H1 (cell line): ENCODE measurements around the gene UFM1. TPM values are rescaled to one million over a fixed set of nuclear protein-coding genes. Genes with fewer than 3 reads are reported as not detected.

Experiments used
- CTCF ChIA-PET: fragments of 300-600 bp; sonication (Branson Sonifier 250); formaldehyde crosslinking; loops from one replicate; lab custom pipeline; 2021; ENCODE audit not compliant: partially characterized antibody; lab: Charles Lee
- POLR2A ChIA-PET: fragments of 300-600 bp; sonication (Branson Sonifier 250); formaldehyde crosslinking; loops from one replicate; lab custom pipeline; 2021; ENCODE audit warnings: inconsistent platforms; ENCODE audit not compliant: partially characterized antibody; lab: Charles Lee
- DNase-seq, 2 experiments: peaks; one replicate each; pipeline versions ENCODE4 v3.0.0 to v3.0.0-alpha.2; 2010 to 2022; ENCODE audit warnings: low spot score in 2 of 2, low read depth in 1 of 2, mixed read lengths in 1 of 2
- FAIRE-seq: peaks from 2 replicates; lab custom pipeline; 2011; peaks lifted over from hg19 to GRCh38; lab: Jason Lieb, UNC
- H2AFZ ChIP-seq: 2 replicates; pipeline ENCODE4 v1.8.1; 2012; ENCODE audit warnings: low read length, inconsistent platforms
- H2AK5ac ChIP-seq: 2 replicates; pipeline ENCODE4 v1.6.1; 2013; ENCODE audit warnings: low read depth, low read length
- H2BK120ac ChIP-seq: replicated peaks from 2 replicates; pipeline ENCODE3; 2013; ENCODE audit warnings: low read depth, low read length, inconsistent platforms
- H2BK12ac ChIP-seq: 2 replicates; pipeline ENCODE4 v1.6.1; 2013; ENCODE audit warnings: low read depth, low read length
- H2BK15ac ChIP-seq: 2 replicates; pipeline ENCODE4 v1.6.1; 2013; ENCODE audit warnings: low read length
- H2BK20ac ChIP-seq: 2 replicates; pipeline ENCODE4 v1.6.1; 2013; ENCODE audit warnings: low read length
- H2BK5ac ChIP-seq: 2 replicates; pipeline ENCODE4 v1.6.1; 2013; ENCODE audit warnings: low read depth, low read length
- H3K14ac ChIP-seq: 2 replicates; pipeline ENCODE4 v1.6.1; 2013; ENCODE audit warnings: inconsistent platforms; ENCODE audit not compliant: insufficient read length
- H3K18ac ChIP-seq: 2 replicates; pipeline ENCODE4 v1.6.1; 2013; ENCODE audit warnings: low read length; ENCODE audit errors: extremely low read depth
- H3K23ac ChIP-seq: 2 replicates; pipeline ENCODE4 v1.6.1; 2013; ENCODE audit warnings: inconsistent platforms; ENCODE audit not compliant: insufficient read length
- H3K23me2 ChIP-seq: 2 replicates; pipeline ENCODE4 v1.6.1; 2013; ENCODE audit warnings: low read depth, low read length
- H3K27ac ChIP-seq: 2 replicates; pipeline ENCODE4 v1.6.1; 2011; ENCODE audit warnings: low read depth, low read length, inconsistent platforms
- H3K27me3 ChIP-seq, 4 experiments: replicated peaks in 1 of 4; 1 replicate in 1 of 4; 2 replicates in 3 of 4; pipeline versions ENCODE4 v1.6.1 to v1.8.1; 2011 to 2013; ENCODE audit warnings: low read length in 3 of 4, mild to moderate bottlenecking in 3 of 4, inconsistent platforms in 2 of 4, mixed read lengths in 2 of 4, moderate library complexity in 1 of 4; ENCODE audit not compliant: control insufficient read depth in 3 of 4, insufficient read depth in 3 of 4; ENCODE audit errors: extremely low read depth in 1 of 4
- H3K36me3 ChIP-seq, 4 experiments: 2 replicates each; pipeline versions ENCODE4 v1.6.1 to v1.8.1; 2011 to 2013; ENCODE audit warnings: mild to moderate bottlenecking in 4 of 4, low read length in 3 of 4, moderate library complexity in 2 of 4, control low read depth in 1 of 4, inconsistent platforms in 1 of 4; ENCODE audit not compliant: insufficient read depth in 4 of 4, control insufficient read depth in 2 of 4
- H3K4ac ChIP-seq: replicated peaks from 2 replicates; pipeline ENCODE3; 2013; ENCODE audit warnings: low read length, low read depth, mixed read lengths, inconsistent platforms; ENCODE audit not compliant: insufficient read length
- H3K4me1 ChIP-seq, 4 experiments: replicated peaks in 1 of 4; 1 replicate in 1 of 4; 2 replicates in 3 of 4; pipeline versions ENCODE4 v1.6.1 to v1.8.1; 2011 to 2013; ENCODE audit warnings: low read length in 3 of 4, inconsistent platforms in 2 of 4, mixed read lengths in 1 of 4; ENCODE audit not compliant: insufficient read depth in 4 of 4, control insufficient read depth in 3 of 4
- H3K4me2 ChIP-seq, 2 experiments: 2 replicates each; pipeline versions ENCODE4 v1.6.1 to v1.8.1; 2011 to 2013; ENCODE audit warnings: low read depth in 2 of 2, low read length in 2 of 2, control low read depth in 1 of 2, inconsistent platforms in 1 of 2, mild to moderate bottlenecking in 1 of 2; ENCODE audit not compliant: insufficient read depth in 1 of 2
- H3K4me3 ChIP-seq, 4 experiments: fragments of 200-600, 300-600 bp in 1 of 4; sonication (generic), shearing (Covaris generic), sonication (Bioruptor Twin) in 1 of 4; 2 replicates each; pipeline versions ENCODE4 v1.5.1 to v1.8.1; 2011 to 2016; ENCODE audit warnings: low read length in 4 of 4, low read depth in 3 of 4, control low read depth in 2 of 4, inconsistent platforms in 2 of 4, mild to moderate bottlenecking in 2 of 4, mixed read lengths in 1 of 4, moderate library complexity in 1 of 4; ENCODE audit not compliant: insufficient read depth in 2 of 4; ENCODE audit errors: extremely low read depth in 1 of 4
- H3K56ac ChIP-seq: replicated peaks from 2 replicates; pipeline ENCODE3; 2013; ENCODE audit warnings: low read depth, mild to moderate bottlenecking, mixed read lengths, low read length, inconsistent platforms; ENCODE audit not compliant: insufficient read length
- H3K79me1 ChIP-seq: 2 replicates; pipeline ENCODE4 v1.6.1; 2013; ENCODE audit warnings: low read depth, low read length, control low read depth
- H3K79me2 ChIP-seq, 2 experiments: 2 replicates each; pipeline versions ENCODE4 v1.6.1 to v1.8.1; 2012 to 2013; ENCODE audit warnings: low read length in 2 of 2, mild to moderate bottlenecking in 2 of 2, inconsistent platforms in 1 of 2; ENCODE audit not compliant: insufficient read depth in 2 of 2, control insufficient read depth in 1 of 2
- H3K9ac ChIP-seq, 4 experiments: replicated peaks in 1 of 4; 1 replicate in 1 of 4; 2 replicates in 3 of 4; pipeline versions ENCODE4 v1.6.1 to v1.8.1; 2011 to 2013; ENCODE audit warnings: low read depth in 3 of 4, low read length in 3 of 4, control low read depth in 2 of 4, mild to moderate bottlenecking in 2 of 4, moderate library complexity in 2 of 4, inconsistent platforms in 1 of 4; ENCODE audit errors: extremely low read depth in 1 of 4
- H3K9me3 ChIP-seq, 2 experiments: 2 replicates each; pipeline versions ENCODE4 v1.6.1 to v1.8.1; 2012 to 2013; ENCODE audit warnings: mild to moderate bottlenecking in 2 of 2, moderate library complexity in 2 of 2, control low read depth in 1 of 2, inconsistent platforms in 1 of 2, low read depth in 1 of 2, low read length in 1 of 2, mixed read lengths in 1 of 2; ENCODE audit not compliant: insufficient read depth in 2 of 2
- H4K20me1 ChIP-seq, 2 experiments: replicated peaks in 1 of 2; 2 replicates each; pipeline versions ENCODE3 to v1.8.1; 2011 to 2013; ENCODE audit warnings: inconsistent platforms in 2 of 2, low read length in 2 of 2, mild to moderate bottlenecking in 1 of 2; ENCODE audit not compliant: insufficient read depth in 2 of 2, control insufficient read depth in 1 of 2
- H4K5ac ChIP-seq: 2 replicates; pipeline ENCODE4 v1.6.1; 2013; ENCODE audit warnings: low read length, low read depth, mixed read lengths, inconsistent platforms; ENCODE audit not compliant: insufficient read length
- H4K8ac ChIP-seq: 2 replicates; pipeline ENCODE4 v1.8.0; 2013; ENCODE audit warnings: mild to moderate bottlenecking, moderate library complexity, low read length, inconsistent platforms; ENCODE audit not compliant: insufficient read depth; ENCODE audit errors: extremely low read depth
- H4K91ac ChIP-seq: replicated peaks from 2 replicates; pipeline ENCODE3; 2013; ENCODE audit warnings: low read length, mixed read lengths, inconsistent platforms; ENCODE audit not compliant: insufficient read length
- ATF3 ChIP-seq: IDR thresholded peaks from 2 replicates; pipeline ENCODE4 v1.6.1; 2011; ENCODE audit warnings: low read depth, mild to moderate bottlenecking, low read length; ENCODE audit not compliant: insufficient read depth
- CBX8 ChIP-seq: fragments of 300-800, 300-1000 bp; sonication (generic); IDR thresholded peaks from 2 replicates; pipeline ENCODE4 v1.7.1; 2016; ENCODE audit warnings: low read depth, low read length, borderline replicate concordance
- CHD2 ChIP-seq: IDR thresholded peaks from 2 replicates; pipeline ENCODE4 v1.6.1; 2012; ENCODE audit warnings: low read length, improper control_type of control experiment
- CREB1 ChIP-seq: IDR thresholded peaks from 2 replicates; pipeline ENCODE4 v1.6.1; 2012; ENCODE audit warnings: inconsistent platforms
- EP300 ChIP-seq, 2 experiments: IDR thresholded peaks; 1 replicate in 1 of 2; 2 replicates in 1 of 2; pipeline ENCODE4 v1.6.1; 2011 to 2012; ENCODE audit warnings: low read depth in 2 of 2, low read length in 2 of 2, mild to moderate bottlenecking in 2 of 2, borderline replicate concordance in 1 of 2, inconsistent platforms in 1 of 2, moderate library complexity in 1 of 2
- JUND ChIP-seq: IDR thresholded peaks from 2 replicates; pipeline ENCODE4 v1.6.1; 2011; ENCODE audit warnings: mild to moderate bottlenecking, improper control_type of control experiment, low read length
- KDM4A ChIP-seq: IDR thresholded peaks from one replicate; pipeline ENCODE4 v1.7.1; 2012; ENCODE audit warnings: low read depth, mild to moderate bottlenecking, moderate library complexity, low read length, inconsistent platforms; ENCODE audit not compliant: severe bottlenecking
- POU5F1 ChIP-seq: IDR thresholded peaks from 2 replicates; pipeline ENCODE4 v1.6.1; 2011; ENCODE audit warnings: low read depth, mild to moderate bottlenecking, low read length, moderate library complexity
- RNF2 ChIP-seq: fragments of 200-900, 300-1000 bp; sonication (generic); IDR thresholded peaks from 2 replicates; pipeline ENCODE4 v1.7.1; 2016; ENCODE audit warnings: borderline replicate concordance, low read depth, mild to moderate bottlenecking, antibody characterized with exemption, low read length; ENCODE audit not compliant: poor library complexity, severe bottlenecking; ENCODE audit errors: missing control alignments
- SAP30 ChIP-seq: fragments of 300-600 bp; sonication (generic); IDR thresholded peaks from 2 replicates; pipeline ENCODE4 v1.7.1; 2012; ENCODE audit warnings: low read length, moderate library complexity, mild to moderate bottlenecking, inconsistent platforms; ENCODE audit not compliant: insufficient read depth, insufficient replicate concordance
- SP1 ChIP-seq: IDR thresholded peaks from 2 replicates; pipeline ENCODE4 v1.6.1; 2011; ENCODE audit warnings: low read depth, low read length
- TAF1 ChIP-seq: IDR thresholded peaks from 2 replicates; pipeline ENCODE4 v1.6.1; 2011; ENCODE audit warnings: mild to moderate bottlenecking, low read depth, low read length
- USF2 ChIP-seq: IDR thresholded peaks from 2 replicates; pipeline ENCODE4 v1.6.1; 2011; ENCODE audit warnings: low read length, improper control_type of control experiment
- WGBS, 2 experiments: shearing (Covaris generic) in 1 of 2; methylation state at CpG; one replicate each; pipeline versions ENCODE4 v1.1.6 to v1.1.7; 2013 to 2015; ENCODE audit warnings: low lambda C conversion rate in 2 of 2, mixed read lengths in 2 of 2, inconsistent platforms in 1 of 2, low coverage in 1 of 2, missing lambda C conversion rate in 1 of 2; ENCODE audit not compliant: insufficient replicate concordance in 2 of 2, insufficient coverage in 1 of 2, insufficient read length in 1 of 2; ENCODE audit errors: extremely low coverage in 1 of 2, missing lambda C conversion rate in 1 of 2; 5-methylcytosine and 5-hydroxymethylcytosine counted together
- polyA plus RNA-seq, 7 experiments: library from polyadenylated mRNA; depleted of rRNA in 3 of 7; stranded (reverse) in 5 of 7; unstranded in 2 of 7; fragments of >200 nt in 5 of 7; fragments of 200-250 nt in 2 of 7; gene quantifications; 1 replicate in 5 of 7; 2 replicates in 1 of 7; 4 replicates in 1 of 7; pipeline versions ENCODE4 v1.2.1 to v1.2.3, GENCODE V29; 2011 to 2013; ENCODE audit warnings: missing spikeins in 2 of 7, mixed read lengths in 2 of 7
- total RNA-seq: library from RNA; stranded (reverse); fragmentation: NEBNext Ultra II Directional; extraction: Animal tissue kit (Norgen Biotek cat#: 25700); gene quantifications from 2 replicates; pipeline ENCODE4 v1.2.1, GENCODE V29; 2021

UFM1 gene
- total and polyA plus RNA-seq, 2 of the 8 experiments (the other 6 are each of a cell fraction or from before 2014, with no cell fraction given), result 16.0 to 34.3 TPM

GRCh38 chr13:38386421-38386820, 36.8 kb downstream of the UFM1 start:
- Histone ChIP-seq H2BK20ac (no peak overlapping the region), H3K27me3 (no peaks in the 10 kb centered on the region), H3K79me2 (no peaks in the 10 kb centered on the region), H4K91ac (no peak overlapping the region), H3K4me1 (0 out of 7 replicates have a peak, but pooled peaks cover 0 to 3% (median 0%) of the 10 kb centered on the region in 4 experiments), H2AK5ac (no peak overlapping the region), H3K14ac (no peak overlapping the region), H3K79me1 (no peaks in the 10 kb centered on the region), H4K5ac (no peak overlapping the region), H3K4me3 (no peak overlapping the region), H4K8ac (no peak overlapping the region), H2BK15ac (no peak overlapping the region), H2BK5ac (no peak overlapping the region), H4K20me1 (no peaks in the 10 kb centered on the region), H3K23me2 (no peaks in the 10 kb centered on the region; the same call in 1 of the 2 replicates), H2BK12ac (no peak overlapping the region), H3K9me3 (no peaks in the 10 kb centered on the region), H3K9ac (no peak overlapping the region), H2BK120ac (no peak overlapping the region), H3K18ac (no peak overlapping the region), H3K27ac (no peak overlapping the region), H3K36me3 (no peaks in the 10 kb centered on the region), H2AFZ (no peak overlapping the region), H3K56ac (no peak overlapping the region), H3K4ac (no peak overlapping the region), H3K23ac (no peak overlapping the region), H3K4me2 (no peak overlapping the region)
- 75% methylated on average over 1 of the region's 1 CpG; no CpG with 5 or more reads in 1 of the 2 experiments for WGBS, 2 experiments
- ChIA-PET CTCF (no interaction called here), POLR2A (no interaction called here)
- no peak for FAIRE-seq
- DNase-seq, result no peak
- TF ChIP-seq TAF1 (no peak), SP1 (no peak), EP300 (IDR thresholded peaks at IDR 0.05; ENCODE audit: borderline replicate concordance in 1 of 2, low read depth in 2 of 2, low read length in 2 of 2) (no peak), JUND (no peak), CHD2 (no peak), USF2 (no peak), POU5F1 (no peak), CBX8 (no peak), RNF2 (no peak), CREB1 (no peak), SAP30 (no peak), KDM4A (no peak), ATF3 (no peak)
